ENCODE results near the gene BABAM1.

BABAM1 gene

DNA sequence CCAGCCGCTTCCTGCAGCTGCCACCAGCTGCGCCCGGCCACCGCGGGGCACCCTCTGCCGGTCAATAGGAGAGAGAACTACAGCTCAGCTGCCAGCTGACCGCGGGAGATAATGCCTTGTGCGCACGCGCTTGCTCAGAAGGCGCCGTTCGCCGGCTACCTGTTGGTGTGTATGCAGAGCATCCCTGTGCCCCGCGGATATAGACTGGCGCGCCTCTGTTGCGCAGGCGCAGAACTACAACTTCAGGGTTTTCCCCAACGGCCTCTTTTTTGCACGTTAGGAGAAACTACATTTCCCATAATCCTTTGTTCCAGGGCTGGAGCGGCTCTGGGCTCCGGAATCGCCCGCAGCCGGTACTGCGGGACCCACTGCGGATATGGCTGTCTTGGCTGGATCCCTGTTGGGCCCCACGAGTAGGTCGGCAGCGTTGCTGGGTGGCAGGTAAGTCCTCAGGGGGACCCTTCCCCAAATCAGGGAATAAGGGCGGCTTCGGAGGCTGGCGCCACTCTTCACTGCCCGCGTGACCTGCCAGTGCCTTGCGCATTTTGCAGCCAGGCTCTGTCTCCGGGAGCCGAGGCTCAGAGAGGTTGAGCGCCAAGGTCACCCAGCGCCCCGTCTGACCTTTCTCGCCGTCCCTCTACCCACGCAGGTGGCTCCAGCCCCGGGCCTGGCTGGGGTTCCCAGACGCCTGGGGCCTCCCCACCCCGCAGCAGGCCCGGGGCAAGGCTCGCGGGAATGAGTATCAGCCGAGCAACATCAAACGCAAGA, 38.5 kb downstream of the BABAM1 start, which contains the start of gene MRPL34:
Gene MRPL34, plus strand, starts transcription at position 356 of the 768 bp plus-strand sequence. Its CDS starts 21 bp downstream, at position 377.
- Mint-ChIP-seq H3K4me1 (peaks cover 53% of the 10 kb centered on the region), H3K27ac (peak within 1 kb of the TSS; percentile 97), H3K4me3 (peak within 1 kb of the TSS; percentile 86), H3K36me3 (ENCODE audit: low read depth) (peaks cover 2% of the 10 kb centered on the region), H3K27me3 (ENCODE audit: low read depth, poor library complexity) (peaks cover 3% of the 10 kb centered on the region), H3K9me3 (no peaks in the 10 kb centered on the region)
- TF ChIP-seq CTCF (IDR thresholded peaks at IDR 0.05): peak; percentile 69
- DNase-seq: peak; percentile 96

- Mint-ChIP-seq H3K4me1 (peaks cover 57% of the 10 kb centered on the region), H3K27me3 (ENCODE audit: low read depth, poor library complexity) (peaks cover 3% of the 10 kb centered on the region), H3K9me3 (no peaks in the 10 kb centered on the region), H3K4me3 (peak overlapping the region; percentile 86), H3K36me3 (ENCODE audit: low read depth) (peaks cover under 1% of the 10 kb centered on the region), H3K27ac (peak overlapping the region; percentile 61)
- TF ChIP-seq CTCF (IDR thresholded peaks at IDR 0.05): no peak
- peak; percentile 63 for DNase-seq
Observed at GRCh38 chr19:17306285-17306714, 39.1 kb downstream of the BABAM1 start.

DNA sequence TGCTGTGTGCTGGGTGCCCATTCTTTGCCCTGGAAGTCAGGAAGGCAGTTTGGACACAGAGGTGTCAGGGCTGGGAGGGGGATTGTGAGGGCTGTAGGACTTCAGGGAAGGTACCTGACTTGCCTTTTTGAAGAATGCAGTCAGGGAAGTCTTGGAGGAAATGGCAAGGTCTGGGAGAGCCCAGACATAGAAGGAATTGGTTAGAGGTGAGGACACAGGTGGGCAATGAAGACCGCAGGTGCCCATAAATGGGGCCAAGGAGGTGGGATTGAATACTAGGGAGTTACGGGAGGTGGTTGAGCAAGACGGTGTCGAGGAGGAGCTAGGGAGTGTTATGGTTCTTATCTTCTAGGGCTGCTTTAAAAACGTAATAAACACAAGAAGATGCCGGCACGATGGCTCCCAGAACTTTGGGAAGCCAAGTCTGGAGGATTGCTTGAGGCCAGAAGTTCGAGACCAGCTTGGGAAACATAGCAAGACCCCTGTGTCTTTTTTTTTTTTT, 40.7 kb downstream of the BABAM1 start:
- Mint-ChIP-seq H3K27me3 (ENCODE audit: low read depth, poor library complexity) (no peaks in the 10 kb centered on the region), H3K4me1 (peaks cover 57% of the 10 kb centered on the region), H3K9me3 (no peaks in the 10 kb centered on the region), H3K27ac (no peak overlapping the region), H3K4me3 (peak overlapping the region; percentile 86), H3K36me3 (ENCODE audit: low read depth) (peaks cover 6% of the 10 kb centered on the region)
- TF ChIP-seq CTCF (IDR thresholded peaks at IDR 0.05): no peak
- no peak for DNase-seq

- Mint-ChIP-seq H3K9me3 (no peaks in the 10 kb centered on the region), H3K27ac (peak within 1 kb of the TSS; percentile 84), H3K4me1 (peaks cover 49% of the 10 kb centered on the region), H3K36me3 (ENCODE audit: low read depth) (peaks cover 14% of the 10 kb centered on the region), H3K27me3 (ENCODE audit: low read depth, poor library complexity) (no peaks in the 10 kb centered on the region), H3K4me3 (peak within 1 kb of the TSS; percentile 93)
- TF ChIP-seq CTCF (IDR thresholded peaks at IDR 0.05): no peak
- peak; percentile 97 for DNase-seq
Observed at GRCh38 chr19:17309198-17309964, 42.1 kb downstream of the BABAM1 start, which contains the start of gene DDA1. Gene DDA1, plus strand, starts transcription at chr19:17309563. Its CDS starts 92 bp downstream, at chr19:17309655.

DNA sequence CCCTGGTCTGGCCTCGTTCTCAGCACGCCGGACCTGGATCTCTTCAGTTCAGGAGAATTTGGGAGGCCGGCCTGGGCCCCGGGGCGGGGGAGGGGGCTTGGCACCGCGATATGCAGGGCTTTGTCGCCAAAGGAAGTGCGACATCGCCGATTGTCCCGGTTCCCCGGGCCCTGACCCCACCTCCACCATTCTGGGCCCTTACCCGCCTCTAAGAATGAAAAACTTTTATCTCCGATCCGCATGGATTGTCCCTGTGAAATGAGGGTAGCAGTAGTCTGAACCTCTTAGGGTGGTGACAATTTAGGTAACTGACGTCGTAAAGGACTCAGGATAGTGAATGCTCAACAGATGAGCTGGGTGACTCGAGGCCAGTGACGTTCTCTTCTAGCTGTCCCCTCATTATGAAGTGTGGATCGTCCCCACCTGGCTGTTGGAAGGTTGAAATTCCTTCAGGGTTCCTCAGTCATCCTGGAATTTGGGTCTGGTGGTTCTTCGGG, 42.8 kb downstream of the BABAM1 start:
- peak overlapping the region; percentile 84 for H3K27ac Mint-ChIP-seq
- no peaks in the 10 kb centered on the region for H3K27me3 Mint-ChIP-seq (ENCODE audit: low read depth, poor library complexity)
- H3K4me1 Mint-ChIP-seq: peaks cover 43% of the 10 kb centered on the region
- no peaks in the 10 kb centered on the region for H3K9me3 Mint-ChIP-seq
- no peak for DNase-seq
- peak overlapping the region; percentile 93 for H3K4me3 Mint-ChIP-seq
- H3K36me3 Mint-ChIP-seq (ENCODE audit: low read depth): peaks cover 15% of the 10 kb centered on the region
- TF ChIP-seq CTCF (IDR thresholded peaks at IDR 0.05): no peak

All from nephron progenitor cell (in vitro differentiated cells).